Hepatocyte (in vitro differentiated cells): Measurements from ENCODE around the gene SUGCT. TPM values are rescaled to one million over a fixed set of nuclear protein-coding genes. Genes with fewer than 3 reads are reported as not detected.

Experiments used
- DNase-seq: peaks from one replicate; pipeline ENCODE4 v3.0.0-alpha.2; 2016; ENCODE audit warnings: low spot score
- H2AFZ ChIP-seq: fragments of 200-600 bp; sonication (generic); 2 replicates; pipeline ENCODE4 v1.6.0; 2016; ENCODE audit warnings: antibody characterized with exemption, mild to moderate bottlenecking
- H3K27ac ChIP-seq: fragments of 200-600 bp; sonication (generic); 2 replicates; pipeline ENCODE4 v1.5.1; 2016; ENCODE audit warnings: mild to moderate bottlenecking
- H3K27me3 ChIP-seq: fragments of 200-600 bp; sonication (generic); 2 replicates; pipeline ENCODE4 v1.6.1; 2016
- H3K36me3 ChIP-seq: fragments of 200-600 bp; sonication (generic); replicated peaks from 2 replicates; pipeline ENCODE4 v1.5.1; 2016; ENCODE audit warnings: low read depth; ENCODE audit not compliant: insufficient read depth
- H3K4me1 ChIP-seq: fragments of 200-600 bp; sonication (generic); 2 replicates; pipeline ENCODE4 v1.5.1; 2016; ENCODE audit warnings: mild to moderate bottlenecking, moderate library complexity; ENCODE audit not compliant: insufficient read depth
- H3K4me2 ChIP-seq: fragments of 200-600 bp; sonication (generic); 2 replicates; pipeline ENCODE4 v1.6.0; 2016
- H3K4me3 ChIP-seq: fragments of 200-600 bp; sonication (generic); 2 replicates; pipeline ENCODE4 v1.5.1; 2016; ENCODE audit warnings: mild to moderate bottlenecking
- H3K79me2 ChIP-seq: fragments of 200-600 bp; sonication (generic); 2 replicates; pipeline ENCODE4 v1.6.0; 2017; ENCODE audit warnings: mild to moderate bottlenecking
- H3K9me2 ChIP-seq: fragments of 200-600 bp; sonication (generic); replicated peaks from 2 replicates; pipeline ENCODE4 v1.6.0; 2017; ENCODE audit warnings: mild to moderate bottlenecking; ENCODE audit not compliant: insufficient read depth
- H3K9me3 ChIP-seq: fragments of 200-600 bp; sonication (generic); 2 replicates; pipeline ENCODE4 v1.5.1; 2016; ENCODE audit warnings: low read depth, mild to moderate bottlenecking
- H4K20me1 ChIP-seq: fragments of 200-600 bp; sonication (generic); 2 replicates; pipeline ENCODE4 v1.6.0; 2016; ENCODE audit warnings: mild to moderate bottlenecking; ENCODE audit not compliant: insufficient read depth, poor library complexity, severe bottlenecking
- CTCF ChIP-seq: fragments of 200-600 bp; sonication (generic); IDR thresholded peaks from 2 replicates; pipeline ENCODE4 v1.5.1; 2016; ENCODE audit warnings: antibody characterized with exemption, mild to moderate bottlenecking; ENCODE audit not compliant: poor library complexity
- EZH2 ChIP-seq: fragments of 200-600 bp; sonication (generic); IDR thresholded peaks from 2 replicates; pipeline ENCODE4 v1.6.1; 2016; ENCODE audit warnings: antibody characterized with exemption, mild to moderate bottlenecking, borderline replicate concordance
- EZH2phosphoT487 ChIP-seq: fragments of 200-600 bp; sonication (generic); IDR thresholded peaks from one replicate; pipeline ENCODE4 v1.6.1; 2018; ENCODE audit warnings: antibody characterized with exemption, mild to moderate bottlenecking, low read depth, moderate library complexity; ENCODE audit not compliant: unreplicated experiment, severe bottlenecking
- WGBS: methylation state at CpG from one replicate; pipeline ENCODE4 v1.1.6; 2016; ENCODE audit warnings: low lambda C conversion rate; ENCODE audit errors: missing lambda C conversion rate; 5-methylcytosine and 5-hydroxymethylcytosine counted together
- polyA plus RNA-seq: library from polyadenylated mRNA; unstranded; fragments of >200 nt; fragmentation: Nextera tagmentation; extraction: Ambion mirVana; gene quantifications from 2 replicates; pipeline ENCODE4 v1.2.1, GENCODE V29; 2016
- total RNA-seq: library from RNA; depleted of rRNA; stranded (reverse); fragments of >200 nt; gene quantifications from 2 replicates; pipeline ENCODE4 v1.2.3, GENCODE V29; 2014

SUGCT gene
- total and polyA plus RNA-seq, 2 experiments from 2014 or later, result 5.1 to 12.0 TPM

- Histone ChIP-seq H4K20me1 (no peaks in the 10 kb centered on the region), H3K27ac (no peak overlapping the region), H3K4me3 (no peak overlapping the region), H3K36me3 (no peaks in the 10 kb centered on the region), H3K9me2 (no peaks in the 10 kb centered on the region), H3K27me3 (no peaks in the 10 kb centered on the region), H3K4me2 (no peak overlapping the region), H3K4me1 (no peaks in the 10 kb centered on the region), H3K79me2 (no peaks in the 10 kb centered on the region), H3K9me3 (no peaks in the 10 kb centered on the region), H2AFZ (no peak overlapping the region)
- no peak for DNase-seq
- TF ChIP-seq CTCF (no peak), EZH2phosphoT487 (no peak), EZH2 (no peak)
- 100% methylated on average over 2 of the region's 2 CpGs for WGBS
These were observed 57.2 kb downstream of the SUGCT start for GRCh38 chr7:40192036-40192435.

GRCh38 chr7:40194745-40195144, 59.9 kb downstream of the SUGCT start:
- Histone ChIP-seq H2AFZ (no peak overlapping the region), H3K4me2 (no peak overlapping the region), H4K20me1 (no peaks in the 10 kb centered on the region), H3K4me1 (no peaks in the 10 kb centered on the region), H3K27me3 (no peaks in the 10 kb centered on the region), H3K79me2 (no peaks in the 10 kb centered on the region), H3K27ac (no peak overlapping the region), H3K4me3 (no peak overlapping the region), H3K36me3 (no peaks in the 10 kb centered on the region), H3K9me2 (no peaks in the 10 kb centered on the region), H3K9me3 (no peaks in the 10 kb centered on the region)
- WGBS, result 92% methylated on average over 1 of the region's 1 CpG
- DNase-seq, result no peak
- no peak for TF ChIP-seq EZH2
- no peak for TF ChIP-seq EZH2phosphoT487
- no peak for TF ChIP-seq CTCF

GRCh38 chr7:40197527-40197926, 62.7 kb downstream of the SUGCT start:
- Histone ChIP-seq H4K20me1 (no peaks in the 10 kb centered on the region), H3K27me3 (no peaks in the 10 kb centered on the region), H3K4me2 (no peak overlapping the region), H3K9me3 (no peaks in the 10 kb centered on the region), H2AFZ (no peak overlapping the region), H3K27ac (no peak overlapping the region), H3K79me2 (no peaks in the 10 kb centered on the region), H3K4me3 (no peak overlapping the region), H3K36me3 (no peaks in the 10 kb centered on the region), H3K4me1 (no peaks in the 10 kb centered on the region), H3K9me2 (no peaks in the 10 kb centered on the region)
- TF ChIP-seq EZH2phosphoT487, result no peak
- no peak for TF ChIP-seq CTCF
- TF ChIP-seq EZH2, result no peak
- 93% methylated on average over 2 of the region's 2 CpGs for WGBS
- no peak for DNase-seq
